GM21526 (cell line): ENCODE data around the gene NCR2.

ENCODE experiments used
- ATAC-seq: cut with Tn5 transposase; IDR thresholded peaks from one replicate; pipeline ENCODE4 v1.9.1; 2021; ENCODE audit warnings: moderate library complexity; ENCODE audit not compliant: unreplicated experiment, low FRiP score

Gene NCR2

DNA sequence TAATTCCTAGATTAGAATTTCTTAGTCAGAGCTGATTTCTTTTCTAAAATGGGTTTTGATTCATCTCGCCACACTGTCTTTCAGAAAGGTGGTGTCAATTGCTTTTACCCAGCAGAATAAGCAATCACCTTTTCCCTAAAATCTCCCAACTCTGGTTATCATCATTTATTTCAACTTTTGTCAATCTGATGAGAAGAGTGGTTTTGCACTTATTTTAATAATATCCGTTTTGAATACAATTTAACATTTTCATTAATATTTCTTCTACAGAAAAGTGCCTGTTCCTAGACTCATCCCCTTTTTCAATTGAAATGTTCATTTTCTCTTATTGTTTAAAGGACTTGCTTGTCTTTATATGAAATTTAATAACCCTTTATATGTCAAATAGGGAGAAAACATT is 8.2 kb upstream of the NCR2 start:
- ATAC-seq, result no peak

- ATAC-seq, result no peak
These were observed 3.8 kb upstream of the NCR2 start for GRCh38 chr6:41331401-41332150.

- ATAC-seq, result no peak
These were observed 3.2 kb upstream of the NCR2 start for GRCh38 chr6:41332241-41332640.

DNA sequence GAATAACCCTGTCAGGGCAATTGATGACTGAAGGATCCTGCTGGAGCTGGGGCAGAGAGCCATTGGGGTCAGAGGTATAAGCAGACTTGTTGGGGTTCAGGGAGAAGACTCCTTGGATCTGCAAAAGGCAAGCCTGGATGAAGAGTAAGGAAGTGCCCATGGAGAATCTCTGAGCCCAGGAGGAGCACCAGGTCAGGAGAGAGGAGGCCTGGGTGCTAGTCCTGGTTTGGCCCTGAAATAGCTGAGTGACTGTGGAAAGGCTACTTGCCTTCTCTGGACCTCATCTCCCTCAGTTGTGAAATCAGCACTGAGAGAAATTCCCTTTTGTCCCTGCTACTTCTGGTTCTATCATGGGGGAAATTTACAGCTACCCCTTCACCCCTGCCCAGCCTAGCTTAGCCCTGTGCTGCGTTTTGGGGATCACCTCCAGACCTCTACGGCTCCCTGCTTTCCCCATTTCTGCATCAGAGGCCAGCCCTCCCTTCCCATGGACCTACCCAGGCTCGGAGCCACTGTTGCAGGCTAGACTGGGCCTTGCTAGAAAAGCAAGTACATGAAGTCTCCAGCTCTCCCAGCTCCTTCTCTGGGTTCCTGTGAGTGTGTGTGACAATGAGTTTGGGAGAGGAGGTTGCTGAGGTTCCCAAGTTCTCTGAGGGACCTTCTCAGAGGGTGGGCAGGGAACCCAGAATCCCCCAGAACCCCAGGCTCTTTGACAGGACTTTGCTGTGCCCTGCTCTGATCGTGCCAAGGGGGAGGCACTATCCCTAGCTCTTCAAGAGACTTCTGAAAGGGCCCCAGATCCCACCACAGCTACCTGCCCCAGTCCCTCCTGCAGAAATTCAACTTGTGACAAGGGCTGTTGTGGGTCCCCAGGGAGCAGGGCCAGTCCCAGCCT is 2.3 kb upstream of the NCR2 start:
- no peak for ATAC-seq

- ATAC-seq, result no peak
These were observed 847 bp upstream of the NCR2 start for GRCh38 chr6:41334482-41335040.

DNA sequence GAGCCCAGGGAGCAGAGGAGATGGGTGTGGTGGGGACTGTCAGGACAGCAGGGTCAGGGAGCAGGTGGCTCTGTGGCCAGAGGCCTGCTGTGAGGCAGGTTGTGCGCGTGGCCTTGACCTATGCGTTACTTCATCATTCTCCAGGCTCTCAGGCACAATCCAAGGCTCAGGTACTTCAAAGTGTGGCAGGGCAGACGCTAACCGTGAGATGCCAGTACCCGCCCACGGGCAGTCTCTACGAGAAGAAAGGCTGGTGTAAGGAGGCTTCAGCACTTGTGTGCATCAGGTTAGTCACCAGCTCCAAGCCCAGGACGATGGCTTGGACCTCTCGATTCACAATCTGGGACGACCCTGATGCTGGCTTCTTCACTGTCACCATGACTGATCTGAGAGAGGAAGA is 535 bp downstream of the NCR2 start:
- no peak for ATAC-seq

DNA sequence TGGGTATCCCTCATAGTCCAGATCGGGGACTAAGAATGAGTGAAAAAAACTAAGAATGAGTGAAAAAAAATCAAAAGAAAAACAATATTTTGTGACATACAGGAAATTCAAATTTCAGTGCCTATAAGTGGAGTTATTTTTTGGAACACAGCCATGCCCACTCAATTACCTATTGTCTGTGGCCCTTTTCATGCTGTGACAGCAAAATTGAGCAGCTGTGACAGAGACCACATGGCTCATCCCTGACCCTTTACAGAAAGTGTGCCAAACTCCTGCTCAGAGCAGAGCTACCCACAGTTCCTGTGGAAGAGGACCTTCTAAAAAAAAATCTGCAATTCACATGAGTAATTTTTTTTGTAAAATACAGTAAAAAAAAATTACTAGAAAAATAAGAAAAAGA is 1.4 kb downstream of the NCR2 start:
- ATAC-seq, result no peak

GRCh38 chr6:41337709-41338108 is 2.3 kb downstream of the NCR2 start:
- ATAC-seq, result no peak

GRCh38 chr6:41338659-41339058 is 3.3 kb downstream of the NCR2 start:
- ATAC-seq, result no peak

DNA sequence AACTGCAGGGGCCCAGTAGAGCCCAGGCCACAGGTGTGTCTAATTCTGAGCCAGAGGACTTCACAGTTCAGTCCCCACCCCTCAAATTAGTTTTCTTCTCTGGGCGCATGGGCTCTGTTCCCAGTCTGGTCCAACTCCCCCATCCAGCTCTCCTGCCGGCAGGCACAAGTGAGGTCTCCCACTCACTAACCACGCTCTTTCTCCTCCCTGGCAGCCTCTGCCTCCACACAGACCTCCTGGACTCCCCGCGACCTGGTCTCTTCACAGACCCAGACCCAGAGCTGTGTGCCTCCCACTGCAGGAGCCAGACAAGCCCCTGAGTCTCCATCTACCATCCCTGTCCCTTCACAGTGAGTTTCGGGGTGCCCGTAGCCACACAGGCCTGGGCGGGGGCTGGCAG is 6.2 kb downstream of the NCR2 start:
- no peak for ATAC-seq

DNA sequence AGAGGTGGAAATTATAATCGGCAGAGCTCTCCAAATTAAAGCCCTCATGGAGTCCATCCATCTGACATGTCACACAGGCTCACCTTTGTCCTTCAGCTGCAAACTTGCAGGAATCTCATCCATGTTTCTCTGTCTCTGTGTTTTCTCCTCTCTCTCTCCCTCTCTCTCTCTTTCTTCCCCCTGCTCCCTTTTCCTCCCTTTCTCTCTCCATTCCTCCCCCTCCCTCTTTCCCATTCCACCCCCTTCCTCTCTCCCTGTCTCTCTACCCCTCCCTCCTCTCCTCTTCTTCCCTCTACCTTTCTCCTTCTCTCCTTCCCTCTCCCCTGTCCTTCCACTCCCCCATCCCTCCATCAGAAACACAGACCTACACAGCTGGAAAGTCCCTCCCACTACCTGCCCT is 6.8 kb downstream of the NCR2 start:
- ATAC-seq, result no peak

DNA sequence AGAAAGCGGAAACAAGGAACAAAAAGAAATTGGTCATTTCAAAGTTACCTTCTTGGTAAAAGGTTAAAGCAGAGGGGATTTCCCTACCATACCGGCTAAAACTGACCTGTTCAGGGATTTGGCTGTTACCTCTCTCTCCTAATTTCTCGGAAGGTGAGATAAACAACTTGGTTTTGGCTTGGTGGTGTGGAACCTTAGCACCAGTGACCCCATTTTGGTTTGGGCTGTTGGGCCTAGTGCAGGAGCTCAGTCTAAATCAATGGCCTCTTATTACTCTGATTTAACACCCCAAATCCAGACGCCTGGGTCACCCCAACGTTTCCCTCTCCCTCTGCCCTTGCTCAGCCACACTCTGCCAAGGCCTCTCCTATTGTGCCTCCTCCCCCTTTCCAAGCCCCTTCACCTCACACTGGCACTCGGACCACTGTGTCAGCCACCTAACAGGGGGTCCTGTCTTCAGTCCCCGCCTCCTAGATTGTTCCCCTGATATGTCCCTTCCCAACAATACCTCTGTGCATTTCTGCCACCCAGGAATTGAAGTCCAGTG is 8.3 kb downstream of the NCR2 start:
- ATAC-seq, result no peak

DNA sequence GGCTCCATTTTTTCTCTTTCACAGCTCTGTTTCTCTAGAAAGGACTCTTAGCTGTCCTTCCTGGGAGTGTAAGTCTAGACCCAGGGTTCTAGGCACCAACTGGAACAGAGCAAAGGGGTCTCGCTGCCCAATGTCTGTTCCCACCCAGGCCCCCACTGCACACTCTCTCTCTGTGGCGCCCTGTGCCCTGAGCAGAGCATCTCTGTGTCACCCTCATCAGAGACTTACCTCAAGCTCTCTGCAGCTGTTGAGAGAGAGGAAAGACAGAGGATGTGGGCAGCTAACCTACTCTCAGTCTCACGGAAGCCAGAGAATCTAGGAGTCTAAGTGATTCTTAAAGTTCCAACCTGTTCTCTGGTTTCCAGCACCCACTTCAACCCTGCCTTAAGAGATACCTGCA is 9.5 kb downstream of the NCR2 start:
- no peak for ATAC-seq

GRCh38 chr6:41345901-41346300 is 10.5 kb downstream of the NCR2 start:
- no peak for ATAC-seq

- ATAC-seq, result no peak
These were observed 11.0 kb downstream of the NCR2 start for GRCh38 chr6:41346441-41346840.

DNA sequence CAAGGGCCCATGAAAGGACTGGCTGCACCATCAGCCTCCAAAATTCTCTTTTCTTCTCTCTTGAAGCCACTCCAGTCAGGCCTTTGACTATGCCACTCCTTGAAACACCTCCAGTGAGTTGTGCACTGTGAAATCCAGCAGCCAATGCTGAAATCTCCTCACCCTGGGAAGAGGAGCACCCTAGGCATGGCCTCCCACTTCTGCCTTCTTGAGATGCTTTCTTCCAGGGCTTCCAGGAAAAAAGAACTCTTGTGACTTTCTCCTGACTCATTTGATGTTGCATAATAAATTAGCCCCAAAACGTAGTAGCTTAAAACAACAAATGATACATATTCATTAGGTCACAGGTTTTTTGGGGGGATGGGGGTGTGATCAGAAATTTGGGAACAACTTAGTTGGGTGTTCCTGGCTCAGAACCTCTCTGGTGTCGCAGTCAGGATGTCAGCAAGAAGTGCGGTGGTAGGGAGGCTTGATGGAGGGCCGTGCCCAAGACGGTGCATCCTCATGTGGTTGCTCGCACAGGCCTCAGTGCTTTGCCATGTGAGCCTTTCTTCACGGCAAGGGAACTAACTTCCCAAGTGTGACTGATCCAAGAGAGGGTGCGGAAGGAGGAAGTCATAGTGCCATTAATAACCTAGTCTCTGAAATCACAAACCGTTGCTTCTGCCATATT is 12.1 kb downstream of the NCR2 start:
- ATAC-seq, result no peak

GRCh38 chr6:41348934-41349333 is 13.5 kb downstream of the NCR2 start:
- ATAC-seq, result no peak

DNA sequence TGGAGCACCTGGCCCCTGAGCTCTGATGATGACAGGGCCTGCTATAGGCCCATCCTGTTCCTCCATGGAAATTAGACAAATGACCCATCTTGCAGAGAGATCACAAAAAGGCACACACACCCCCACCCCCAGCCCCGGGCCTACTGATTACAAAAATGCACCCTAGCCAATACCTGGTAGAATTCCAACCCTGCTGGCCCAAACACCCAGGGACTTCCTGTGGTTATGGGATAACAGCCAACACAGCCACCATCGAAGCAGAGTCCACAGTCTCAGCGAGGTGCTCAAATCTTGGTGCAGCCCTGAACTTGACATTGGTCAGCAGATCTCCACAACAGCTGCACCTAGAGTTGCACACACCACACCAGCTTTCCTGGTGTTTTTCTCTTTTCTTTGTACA is 17.0 kb downstream of the NCR2 start:
- no peak for ATAC-seq

DNA sequence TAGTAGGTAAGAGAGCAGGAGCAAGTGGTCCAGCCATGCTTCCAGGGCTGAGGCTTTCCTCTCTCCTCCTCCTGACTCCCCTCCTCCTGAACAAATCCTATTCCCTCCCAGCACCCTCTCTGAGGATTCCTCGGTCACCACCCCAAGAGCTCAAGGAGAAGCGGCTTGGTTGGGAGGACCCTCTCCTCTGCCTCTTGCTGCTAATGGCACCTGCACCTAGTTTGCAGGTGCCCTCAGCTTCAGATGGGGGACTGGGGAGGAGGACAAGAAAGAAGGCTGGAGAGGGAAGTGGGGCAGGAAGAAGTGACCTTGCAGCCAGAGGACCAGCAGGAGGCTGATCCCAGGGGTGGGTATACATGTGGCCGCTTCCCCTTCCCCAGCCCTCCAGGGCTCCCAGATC is 17.5 kb downstream of the NCR2 start:
- no peak for ATAC-seq

DNA sequence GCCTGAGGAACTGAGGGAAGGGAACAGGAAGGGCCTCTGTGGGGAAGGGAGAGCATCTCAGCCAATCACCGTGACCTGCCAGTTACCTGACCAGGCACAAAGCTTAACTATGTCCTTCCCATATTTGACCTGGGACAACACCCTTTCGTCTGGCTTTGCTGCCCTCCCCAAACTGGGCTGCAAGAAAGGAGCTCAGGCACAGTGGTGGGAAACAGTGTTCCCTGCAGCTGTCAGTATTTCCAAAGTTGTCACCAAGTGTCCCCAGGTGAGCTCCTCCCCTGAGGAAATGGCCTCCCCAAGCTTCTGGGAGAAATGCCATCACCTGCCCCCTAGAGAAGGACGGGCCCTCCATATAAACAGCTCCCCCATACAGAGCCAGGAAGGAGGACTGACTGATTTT is 17.9 kb downstream of the NCR2 start:
- no peak for ATAC-seq

- no peak for ATAC-seq
These were observed 20.5 kb downstream of the NCR2 start for GRCh38 chr6:41355952-41356351.
